Raji (cell line): ENCODE data around the gene UBE2D1.

Experiments
- POLR2A ChIP-seq: IDR thresholded peaks from 2 replicates; pipeline ENCODE4 v1.6.1; 2011; ENCODE audit warnings: low read depth, low read length, control low read depth; ENCODE audit not compliant: insufficient read depth

Gene UBE2D1

GRCh38 chr10:58326967-58327381, 7.8 kb upstream of the UBE2D1 start:
- TF ChIP-seq POLR2A = no peak

- TF ChIP-seq POLR2A = no peak
Measured at GRCh38 chr10:58328233-58328632, 6.6 kb upstream of the UBE2D1 start.

GRCh38 chr10:58330431-58330830, 4.4 kb upstream of the UBE2D1 start:
- no peak for TF ChIP-seq POLR2A

- no peak for TF ChIP-seq POLR2A
Measured at GRCh38 chr10:58331646-58332045, 3.2 kb upstream of the UBE2D1 start.

GRCh38 chr10:58335306-58336005, 650 bp downstream of the UBE2D1 start:
- no peak for TF ChIP-seq POLR2A

GRCh38 chr10:58336242-58336641, 1.4 kb downstream of the UBE2D1 start:
- no peak for TF ChIP-seq POLR2A

- TF ChIP-seq POLR2A = no peak
Measured at GRCh38 chr10:58341422-58341821, 6.6 kb downstream of the UBE2D1 start.

- no peak for TF ChIP-seq POLR2A
Measured at GRCh38 chr10:58341947-58342346, 7.1 kb downstream of the UBE2D1 start.

- no peak for TF ChIP-seq POLR2A
Measured at GRCh38 chr10:58347967-58348366, 13.2 kb downstream of the UBE2D1 start.

GRCh38 chr10:58348571-58349033, 13.8 kb downstream of the UBE2D1 start:
- TF ChIP-seq POLR2A = no peak

GRCh38 chr10:58350023-58350422, 15.2 kb downstream of the UBE2D1 start:
- TF ChIP-seq POLR2A = no peak

- TF ChIP-seq POLR2A = no peak
Measured at GRCh38 chr10:58350619-58351323, 16.0 kb downstream of the UBE2D1 start.

GRCh38 chr10:58351616-58352578, 17.1 kb downstream of the UBE2D1 start:
- TF ChIP-seq POLR2A = no peak

GRCh38 chr10:58352956-58353610, 18.3 kb downstream of the UBE2D1 start:
- no peak for TF ChIP-seq POLR2A

- no peak for TF ChIP-seq POLR2A
Measured at GRCh38 chr10:58356756-58357155, 21.9 kb downstream of the UBE2D1 start.
